Gastrocnemius medialis (tissue), 4 donors: ENCODE results near the gene PDGFRA. TPM values are rescaled to one million over a fixed set of nuclear protein-coding genes. Genes with fewer than 3 reads are reported as not detected.

Source experiments
- ATAC-seq, 2 donors: fragments of 150-250 bp; one replicate each; pipeline ENCODE4 v1.9.1; 2016
- DNase-seq, 2 donors: peaks; one replicate each; pipeline ENCODE4 v3.0.0-alpha.2; 2019
- H3K27ac ChIP-seq, 4 donors: fragments of 200-600 bp; sonication (generic); 1 replicate in 1 of 4; 2 replicates in 3 of 4; pipeline ENCODE4 v1.5.1; 2016 to 2018; ENCODE audit warnings: mild to moderate bottlenecking in 2 of 4, moderate library complexity in 1 of 4
- H3K27me3 ChIP-seq, 3 donors: fragments of 200-600 bp; sonication (generic) in 2 of 3; 1 replicate in 1 of 3; 2 replicates in 2 of 3; pipeline versions ENCODE4 v1.5.1 to v1.6.0; 2016 to 2019; ENCODE audit warnings: mild to moderate bottlenecking in 1 of 3, moderate library complexity in 1 of 3
- H3K36me3 ChIP-seq, 2 donors: fragments of 200-600 bp; sonication (generic) in 1 of 2; one replicate each; pipeline ENCODE4 v1.5.1; 2017 to 2018
- H3K4me1 ChIP-seq, 2 donors: fragments of 200-600 bp; sonication (generic) in 1 of 2; one replicate each; pipeline ENCODE4 v1.5.1; 2016 to 2017; ENCODE audit warnings: mild to moderate bottlenecking in 2 of 2
- H3K4me3 ChIP-seq, 4 donors: fragments of 200-600 bp; sonication (generic) in 3 of 4; 1 replicate in 1 of 4; 2 replicates in 3 of 4; pipeline ENCODE4 v1.5.1; 2016 to 2019; ENCODE audit warnings: mild to moderate bottlenecking in 2 of 4
- H3K9me3 ChIP-seq, 3 donors: fragments of 200-600 bp; sonication (generic) in 2 of 3; 1 replicate in 1 of 3; 2 replicates in 2 of 3; pipeline ENCODE4 v1.5.1; 2016 to 2019
- POLR2A ChIP-seq, 2 donors: fragments of 450-650 bp; IDR thresholded peaks; one replicate each; pipeline ENCODE4 v1.6.1; 2017; ENCODE audit warnings: antibody characterized with exemption in 2 of 2, mild to moderate bottlenecking in 2 of 2, moderate library complexity in 2 of 2
- in situ Hi-C, 4 donors: fragments of 200-750 bp; cut with MboI; loops; one replicate each; pipeline versions ENCODE4 v1.15.0 to v1.8.0; 2017; ENCODE audit warnings: low sequenced_read_pairs in 4 of 4
- intact Hi-C: fragments of 100-400 bp; cut with DNase I; formaldehyde crosslinking; loops from one replicate; pipeline ENCODE4 v1.15.1; 2023; ENCODE audit warnings: low total_unique reads
- total RNA-seq, 4 donors: library from RNA; depleted of rRNA; stranded (reverse); fragments of >200 nt; gene quantifications; one replicate each; pipeline versions ENCODE4 v1.1.0 to v1.2.3, GENCODE V29; 2016
- TF ChIP-seq, protein P1 (sequence below), 5 experiments: fragments of 450-650 bp in 3 of 5; fragments of 200-600 bp in 2 of 5; sonication (generic) in 2 of 5; IDR thresholded peaks in 4 of 5; conservative IDR thresholded peaks in 1 of 5; 1 replicate in 4 of 5; 2 replicates in 1 of 5; pipeline ENCODE4 v1.5.1; 2016 to 2019; ENCODE audit warnings: antibody characterized with exemption in 5 of 5, mild to moderate bottlenecking in 3 of 5, moderate library complexity in 3 of 5

Gene PDGFRA
- total RNA-seq, 4 donors from 2014 or later: 9.0 to 42.0 (median 21.8) TPM

DNA sequence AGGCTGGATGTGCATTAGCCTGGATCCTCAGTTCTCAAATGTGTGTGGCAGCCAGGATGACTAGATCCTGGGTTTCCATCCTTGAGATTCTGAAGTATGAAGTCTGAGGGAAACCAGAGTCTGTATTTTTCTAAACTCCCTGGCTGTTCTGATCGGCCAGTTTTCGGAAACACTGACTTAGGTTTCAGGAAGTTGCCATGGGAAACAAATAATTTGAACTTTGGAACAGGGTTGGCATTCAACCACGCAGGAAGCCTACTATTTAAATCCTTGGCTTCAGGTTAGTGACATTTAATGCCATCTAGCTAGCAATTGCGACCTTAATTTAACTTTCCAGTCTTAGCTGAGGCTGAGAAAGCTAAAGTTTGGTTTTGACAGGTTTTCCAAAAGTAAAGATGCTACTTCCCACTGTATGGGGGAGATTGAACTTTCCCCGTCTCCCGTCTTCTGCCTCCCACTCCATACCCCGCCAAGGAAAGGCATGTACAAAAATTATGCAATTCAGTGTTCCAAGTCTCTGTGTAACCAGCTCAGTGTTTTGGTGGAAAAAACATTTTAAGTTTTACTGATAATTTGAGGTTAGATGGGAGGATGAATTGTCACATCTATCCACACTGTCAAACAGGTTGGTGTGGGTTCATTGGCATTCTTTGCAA lies 67.6 kb downstream of the PDGFRA start:
- intact Hi-C loops: no loop called here
- TF ChIP-seq, protein P1, sequence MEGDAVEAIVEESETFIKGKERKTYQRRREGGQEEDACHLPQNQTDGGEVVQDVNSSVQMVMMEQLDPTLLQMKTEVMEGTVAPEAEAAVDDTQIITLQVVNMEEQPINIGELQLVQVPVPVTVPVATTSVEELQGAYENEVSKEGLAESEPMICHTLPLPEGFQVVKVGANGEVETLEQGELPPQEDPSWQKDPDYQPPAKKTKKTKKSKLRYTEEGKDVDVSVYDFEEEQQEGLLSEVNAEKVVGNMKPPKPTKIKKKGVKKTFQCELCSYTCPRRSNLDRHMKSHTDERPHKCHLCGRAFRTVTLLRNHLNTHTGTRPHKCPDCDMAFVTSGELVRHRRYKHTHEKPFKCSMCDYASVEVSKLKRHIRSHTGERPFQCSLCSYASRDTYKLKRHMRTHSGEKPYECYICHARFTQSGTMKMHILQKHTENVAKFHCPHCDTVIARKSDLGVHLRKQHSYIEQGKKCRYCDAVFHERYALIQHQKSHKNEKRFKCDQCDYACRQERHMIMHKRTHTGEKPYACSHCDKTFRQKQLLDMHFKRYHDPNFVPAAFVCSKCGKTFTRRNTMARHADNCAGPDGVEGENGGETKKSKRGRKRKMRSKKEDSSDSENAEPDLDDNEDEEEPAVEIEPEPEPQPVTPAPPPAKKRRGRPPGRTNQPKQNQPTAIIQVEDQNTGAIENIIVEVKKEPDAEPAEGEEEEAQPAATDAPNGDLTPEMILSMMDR (IDR thresholded peaks at IDR 0.05 in 4 of 5, conservative IDR thresholded peaks at IDR 0.05 in 1 of 5): no peak
- TF ChIP-seq POLR2A (IDR thresholded peaks at IDR 0.05): no peak
- ATAC-seq: peak; percentile 52 to 60
- Histone ChIP-seq H3K27me3 (no peaks in the 10 kb centered on the region), H3K4me1 (peaks cover 16 to 20% of the 10 kb centered on the region in 2 donors), H3K36me3 (no peaks in the 10 kb centered on the region), H3K9me3 (no peaks in the 10 kb centered on the region), H3K4me3 (peak overlapping the region in 1 of 4 donors; percentile 19), H3K27ac (peak overlapping the region in 1 of 4 donors; percentile 30)
- in situ Hi-C loops: no loop called here
- DNase-seq: no peak

DNA sequence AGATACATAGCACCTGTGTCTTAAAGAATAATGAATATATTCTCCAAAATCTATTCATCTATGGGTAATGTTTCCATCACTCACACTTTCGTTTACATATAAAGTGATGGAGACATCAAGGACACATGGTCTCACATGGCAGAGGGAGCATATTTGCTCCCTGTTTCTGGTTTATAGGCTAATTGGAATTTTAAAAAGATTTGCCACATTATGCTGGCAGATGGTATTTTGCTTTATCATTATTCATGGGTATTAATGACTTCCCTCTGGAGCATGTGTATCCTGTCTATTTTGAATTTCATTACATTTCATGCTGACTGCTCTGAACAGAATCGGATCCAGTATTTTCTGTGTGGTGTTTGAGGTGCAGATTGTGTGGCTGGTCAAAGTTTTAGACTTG lies 79.0 kb downstream of the PDGFRA start:
- H3K27me3 ChIP-seq: no peaks in the 10 kb centered on the region
- no peak for ATAC-seq
- no peak overlapping the region for H3K27ac ChIP-seq
- no peaks in the 10 kb centered on the region for H3K36me3 ChIP-seq
- no peak for DNase-seq
- in situ Hi-C loops (no loop called here), intact Hi-C loops (no loop called here)
- no peak for TF ChIP-seq POLR2A (IDR thresholded peaks at IDR 0.05)
- TF ChIP-seq, protein P1 (IDR thresholded peaks at IDR 0.05 in 4 of 5, conservative IDR thresholded peaks at IDR 0.05 in 1 of 5): no peak
- no peaks in the 10 kb centered on the region for H3K9me3 ChIP-seq
- H3K4me3 ChIP-seq: no peak overlapping the region
- no peaks in the 10 kb centered on the region for H3K4me1 ChIP-seq

DNA sequence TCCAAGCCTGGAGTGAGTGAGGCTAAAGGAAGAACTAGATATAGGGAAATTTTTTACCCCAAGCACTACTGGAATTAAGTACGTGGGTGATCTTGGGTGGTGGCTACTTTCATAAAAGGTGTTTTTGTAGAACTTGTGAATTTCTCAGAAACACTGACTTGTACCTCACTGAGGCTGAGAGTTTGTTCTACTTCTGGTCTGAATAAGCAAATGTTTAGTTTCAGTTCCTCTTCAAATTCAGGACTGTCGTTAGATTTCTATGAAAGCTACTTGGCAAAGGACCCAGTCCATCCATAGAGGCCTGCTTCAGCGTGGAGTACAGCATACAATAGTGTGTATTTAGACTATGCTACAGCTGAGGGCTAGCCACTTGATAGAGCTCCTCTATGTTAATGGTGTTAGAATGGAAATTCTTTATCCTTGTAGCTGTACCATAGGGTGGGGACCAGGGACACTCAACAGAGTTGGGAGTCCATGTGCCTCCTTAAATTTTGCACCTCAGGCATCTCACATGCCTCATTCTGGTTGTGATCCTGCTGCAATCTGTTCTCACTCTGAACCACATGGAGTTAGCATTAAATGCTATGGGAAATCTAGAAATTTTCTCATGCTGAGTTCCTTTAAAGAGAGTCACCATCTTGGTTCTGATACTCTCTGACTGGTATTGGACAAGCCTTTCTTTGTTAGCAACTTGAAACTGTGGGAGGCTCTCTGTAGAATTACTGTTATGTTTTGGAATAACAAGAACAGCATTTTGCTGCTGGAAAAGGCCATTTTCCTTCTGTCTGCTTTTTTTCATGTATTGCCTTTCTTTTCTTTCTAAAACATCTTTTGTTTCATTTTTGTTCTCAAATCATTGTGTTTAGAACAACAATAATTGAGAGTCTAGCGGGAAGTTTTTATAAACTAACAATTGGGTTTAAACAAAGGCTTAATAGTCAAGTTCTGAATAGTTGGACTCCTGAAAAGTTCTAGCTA lies 86.8 kb downstream of the PDGFRA start:
- ATAC-seq: no peak

DNA sequence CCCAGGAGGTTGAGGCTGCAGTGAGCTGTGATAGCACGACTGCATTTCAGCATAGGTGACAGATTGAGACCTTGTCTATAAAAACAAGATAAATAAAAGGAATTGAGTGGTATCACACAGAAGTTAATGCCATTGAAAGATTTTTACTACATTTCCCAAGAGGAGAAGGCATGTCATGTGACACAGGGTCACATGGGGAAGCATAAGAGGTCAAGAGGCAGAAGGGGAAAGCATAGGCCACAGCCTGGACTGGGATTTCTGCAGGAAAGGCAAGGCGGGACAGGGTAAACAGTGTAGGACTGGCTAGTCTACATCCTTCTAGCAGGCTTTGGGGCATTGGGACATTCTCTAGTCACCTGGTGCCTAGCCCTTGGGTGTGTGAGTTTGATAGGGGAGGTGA lies 88.6 kb downstream of the PDGFRA start:
- H3K4me3 ChIP-seq: no peak overlapping the region
- H3K9me3 ChIP-seq: no peaks in the 10 kb centered on the region
- ATAC-seq: no peak
- no peaks in the 10 kb centered on the region for H3K4me1 ChIP-seq
- H3K27ac ChIP-seq: no peak overlapping the region
- DNase-seq: no peak
- TF ChIP-seq, protein P1 (IDR thresholded peaks at IDR 0.05 in 4 of 5, conservative IDR thresholded peaks at IDR 0.05 in 1 of 5): no peak
- TF ChIP-seq POLR2A (IDR thresholded peaks at IDR 0.05): no peak
- no peaks in the 10 kb centered on the region for H3K27me3 ChIP-seq
- in situ Hi-C loops: loop anchor here in 1 of 4 donors (10.0 kb wide), 1 partner anchor 647 kb away; no protein-coding TSS in a partner anchor
- intact Hi-C loops: no loop called here
- H3K36me3 ChIP-seq: no peaks in the 10 kb centered on the region

More for the DNA sequence above, 86.8 kb downstream of the PDGFRA start:
- H3K9me3 ChIP-seq: no peaks in the 10 kb centered on the region
- in situ Hi-C loops (loop anchor here in 1 of 4 donors (10.0 kb wide), 1 partner anchor 649 kb away; no protein-coding TSS in a partner anchor), intact Hi-C loops (no loop called here)
- H3K27me3 ChIP-seq: no peaks in the 10 kb centered on the region
- H3K4me1 ChIP-seq: no peaks in the 10 kb centered on the region
- no peak for DNase-seq
- H3K36me3 ChIP-seq: no peaks in the 10 kb centered on the region
- H3K4me3 ChIP-seq: no peak overlapping the region
- TF ChIP-seq, protein P1 (IDR thresholded peaks at IDR 0.05 in 4 of 5, conservative IDR thresholded peaks at IDR 0.05 in 1 of 5): no peak
- no peak for TF ChIP-seq POLR2A (IDR thresholded peaks at IDR 0.05)
- no peak overlapping the region for H3K27ac ChIP-seq
